Natural killer cell (primary cell): ENCODE results near the gene SIRPB1. TPM values are rescaled to one million over a fixed set of nuclear protein-coding genes. Genes with fewer than 3 reads are reported as not detected.

Experiments
- ATAC-seq, 3 donors: fragments of 150-1000 bp in 2 of 3; fragments of 200-7000 bp in 1 of 3; cut with Tn5 transposase; 1 replicate in 1 of 3; 2 replicates in 2 of 3; pipeline ENCODE4 v1.10.0; 2021; ENCODE audit warnings: mild to moderate bottlenecking in 2 of 3, moderate library complexity in 2 of 3
- DNase-seq, 2 donors: peaks; one replicate each; pipeline versions ENCODE4 v3.0.0 to v3.0.0-alpha.2; 2013 to 2021; ENCODE audit warnings: mixed read lengths in 1 of 2
- H3K27ac ChIP-seq: one replicate; pipeline ENCODE4 v1.5.1; 2013; ENCODE audit warnings: mild to moderate bottlenecking, low read length
- H3K27me3 ChIP-seq: one replicate; pipeline ENCODE4 v1.6.1; 2013; ENCODE audit warnings: low read length; ENCODE audit not compliant: control insufficient read depth, insufficient read depth
- H3K36me3 ChIP-seq: one replicate; pipeline ENCODE4 v1.6.1; 2013; ENCODE audit warnings: low read length; ENCODE audit not compliant: control insufficient read depth, insufficient read depth
- H3K4me1 ChIP-seq: one replicate; pipeline ENCODE4 v1.6.1; 2013; ENCODE audit warnings: low read length; ENCODE audit not compliant: control insufficient read depth, insufficient read depth
- H3K4me3 ChIP-seq: one replicate; pipeline ENCODE4 v1.5.1; 2013; ENCODE audit warnings: low read length
- H3K9me3 ChIP-seq: one replicate; pipeline ENCODE4 v1.6.1; 2013; ENCODE audit warnings: low read length; ENCODE audit not compliant: control insufficient read depth, insufficient read depth
- H3K27ac Mint-ChIP-seq, 2 donors: one replicate each; pipeline ENCODE4 v1.8.0; 2022; ENCODE audit warnings: mild to moderate bottlenecking in 2 of 2, mixed read lengths in 2 of 2, moderate library complexity in 1 of 2
- H3K27me3 Mint-ChIP-seq, 2 donors: one replicate each; pipeline ENCODE4 v1.8.0; 2022; ENCODE audit warnings: low read depth in 2 of 2, mixed read lengths in 2 of 2
- H3K36me3 Mint-ChIP-seq: one replicate; pipeline ENCODE4 v1.8.0; 2022; ENCODE audit warnings: mixed read lengths
- H3K4me1 Mint-ChIP-seq, 2 donors: one replicate each; pipeline ENCODE4 v1.8.0; 2022; ENCODE audit warnings: mixed read lengths in 2 of 2
- H3K4me3 Mint-ChIP-seq: one replicate; pipeline ENCODE4 v1.8.0; 2022; ENCODE audit warnings: mild to moderate bottlenecking, moderate library complexity, mixed read lengths
- H3K9me3 Mint-ChIP-seq, 2 donors: one replicate each; pipeline ENCODE4 v1.8.0; 2022; ENCODE audit warnings: mixed read lengths in 2 of 2
- CTCF ChIP-seq: fragments of 200-600 bp; IDR thresholded peaks from one replicate; pipeline ENCODE4 v1.8.0; 2022; ENCODE audit warnings: antibody characterized with exemption
- WGBS: methylation state at CpG from one replicate; pipeline ENCODE4 v1.1.7; 2013; ENCODE audit warnings: missing lambda C conversion rate; ENCODE audit not compliant: insufficient coverage; 5-methylcytosine and 5-hydroxymethylcytosine counted together
- intact Hi-C: fragments of 100-400 bp; cut with micrococcal nuclease; formaldehyde crosslinking; loops from one replicate; pipeline ENCODE4 v1.14.2; 2022
- total RNA-seq, 4 donors: library from RNA; stranded (reverse); fragments of 120-200 nt in 1 of 4; gene quantifications; one replicate each; pipeline versions ENCODE4 v1.2.3 to v1.2.4, GENCODE V29; 2013 to 2022

Gene SIRPB1
- total RNA-seq, 3 donors from 2014 or later (not counting 1 experiment from before 2014, with no cell fraction given) = 2.6 to 7.2 (median 5.3) TPM

GRCh38 chr20:1661542-1662299 lies 41.9 kb upstream of the SIRPB1 start:
- intact Hi-C loops = no loop called here
- Histone ChIP-seq H3K4me3 (no peak overlapping the region), H3K9me3 (no peaks in the 10 kb centered on the region), H3K27me3 (no peaks in the 10 kb centered on the region), H3K36me3 (no peaks in the 10 kb centered on the region), H3K27ac (no peak overlapping the region), H3K4me1 (peaks cover 65% of the 10 kb centered on the region)
- Mint-ChIP-seq H3K36me3 (no peaks in the 10 kb centered on the region), H3K4me1 (peaks cover 57 to 67% of the 10 kb centered on the region in 2 donors), H3K9me3 (no peaks in the 10 kb centered on the region), H3K4me3 (no peak overlapping the region), H3K27me3 (no peaks in the 10 kb centered on the region), H3K27ac (peak overlapping the region in 1 of 2 donors; percentile 21)
- DNase-seq = peak in 1 of 2 donors; percentile 68
- no peak for TF ChIP-seq CTCF
- WGBS = 8% methylated on average over 2 of the region's 2 CpGs
- peak in 1 of 3 donors; percentile 28 for ATAC-seq

GRCh38 chr20:1660246-1660645 lies 40.4 kb upstream of the SIRPB1 start:
- no peak overlapping the region for H3K4me3 ChIP-seq
- Mint-ChIP-seq H3K27ac (no peak overlapping the region), H3K36me3 (no peaks in the 10 kb centered on the region), H3K9me3 (no peaks in the 10 kb centered on the region), H3K4me3 (peak overlapping the region; percentile 4), H3K27me3 (no peaks in the 10 kb centered on the region), H3K4me1 (peaks cover 62 to 75% of the 10 kb centered on the region in 2 donors)
- ATAC-seq = no peak
- intact Hi-C loops = no loop called here
- no peaks in the 10 kb centered on the region for H3K9me3 ChIP-seq
- WGBS = 41% methylated on average over 2 of the region's 2 CpGs
- H3K27ac ChIP-seq = no peak overlapping the region
- no peaks in the 10 kb centered on the region for H3K36me3 ChIP-seq
- peaks cover 65% of the 10 kb centered on the region for H3K4me1 ChIP-seq
- peak in 1 of 2 donors; percentile 57 for DNase-seq
- H3K27me3 ChIP-seq = no peaks in the 10 kb centered on the region
- TF ChIP-seq CTCF = no peak

- Histone ChIP-seq H3K36me3 (no peaks in the 10 kb centered on the region), H3K4me1 (peaks cover 47% of the 10 kb centered on the region), H3K27me3 (no peaks in the 10 kb centered on the region), H3K9me3 (peaks cover 2% of the 10 kb centered on the region), H3K4me3 (peak within 1 kb of the TSS; percentile 18), H3K27ac (peak within 1 kb of the TSS; percentile 46)
- peak within 1 kb of the TSS; percentile 65 for H3K4me3 Mint-ChIP-seq
- H3K9me3 Mint-ChIP-seq = no peaks in the 10 kb centered on the region
- peak within 1 kb of the TSS; percentile 26 to 53 for H3K27ac Mint-ChIP-seq
- DNase-seq (peak in 1 of 2 donors; percentile 62), ATAC-seq (peak in 1 of 3 donors; percentile 33)
- H3K36me3 Mint-ChIP-seq = no peaks in the 10 kb centered on the region
- intact Hi-C loops = no loop called here
- no peak for TF ChIP-seq CTCF
- no peaks in the 10 kb centered on the region for H3K27me3 Mint-ChIP-seq
- peaks cover 50 to 68% of the 10 kb centered on the region in 2 donors for H3K4me1 Mint-ChIP-seq
- WGBS = 16% methylated on average over 5 of the region's 5 CpGs
Measured at GRCh38 chr20:1657556-1658334, 37.9 kb upstream of the SIRPB1 start, which contains the start of gene SIRPG. SIRPG (minus strand) TSS chr20:1657779; CDS start chr20:1657714, 65 bp downstream.
